ENCODE data around the gene OPRL1. TPM values are rescaled to one million over a fixed set of nuclear protein-coding genes. Genes with fewer than 3 reads are reported as not detected.

The OPRL1 gene
- total RNA-seq, 1 donor from 2014 or later = 1.9 TPM

- ATAC-seq (peak; percentile 37), DNase-seq (no peak)
- H3K9me3 ChIP-seq = no peaks in the 10 kb centered on the region
- peaks cover 20% of the 10 kb centered on the region for H3K4me1 ChIP-seq
- intact Hi-C loops (cut with DNase I) = no loop called here
- peak overlapping the region; percentile 14 for H3K4me3 ChIP-seq
- TF ChIP-seq CTCF (IDR thresholded peaks at IDR 0.05) = no peak
- H3K36me3 ChIP-seq = no peaks in the 10 kb centered on the region
- peaks cover 35% of the 10 kb centered on the region for H3K27me3 ChIP-seq
- peak overlapping the region; percentile 76 for H3K27ac ChIP-seq
Measured at GRCh38 chr20:64053841-64054661, 25.8 kb upstream of the OPRL1 start.

- Histone ChIP-seq H3K9me3 (no peaks in the 10 kb centered on the region), H3K4me1 (peaks cover 14% of the 10 kb centered on the region), H3K27ac (peak overlapping the region; percentile 75), H3K4me3 (no peak overlapping the region), H3K27me3 (peaks cover 25% of the 10 kb centered on the region), H3K36me3 (no peaks in the 10 kb centered on the region)
- intact Hi-C loops (cut with DNase I) = no loop called here
- TF ChIP-seq CTCF (IDR thresholded peaks at IDR 0.05) = no peak
- DNase-seq (no peak), ATAC-seq (no peak)
Measured at GRCh38 chr20:64055396-64055892, 24.4 kb upstream of the OPRL1 start.

GRCh38 chr20:64055893-64056638 lies 23.8 kb upstream of the OPRL1 start:
- intact Hi-C loops (cut with DNase I) = no loop called here
- H3K9me3 ChIP-seq = no peaks in the 10 kb centered on the region
- ATAC-seq = peak; percentile 5
- no peak for TF ChIP-seq CTCF (IDR thresholded peaks at IDR 0.05)
- DNase-seq = no peak
- peaks cover 14% of the 10 kb centered on the region for H3K4me1 ChIP-seq
- peak overlapping the region; percentile 75 for H3K27ac ChIP-seq
- H3K36me3 ChIP-seq = no peaks in the 10 kb centered on the region
- H3K27me3 ChIP-seq = peaks cover 19% of the 10 kb centered on the region
- H3K4me3 ChIP-seq = peak overlapping the region; percentile 32

GRCh38 chr20:64056639-64056888 lies 23.3 kb upstream of the OPRL1 start:
- Histone ChIP-seq H3K36me3 (no peaks in the 10 kb centered on the region), H3K4me3 (peak overlapping the region; percentile 32), H3K27ac (peak overlapping the region; percentile 52), H3K27me3 (peaks cover 15% of the 10 kb centered on the region), H3K4me1 (peaks cover 14% of the 10 kb centered on the region), H3K9me3 (no peaks in the 10 kb centered on the region)
- ATAC-seq = no peak
- no peak for DNase-seq
- intact Hi-C loops (cut with DNase I) = no loop called here
- no peak for TF ChIP-seq CTCF (IDR thresholded peaks at IDR 0.05)

GRCh38 chr20:64056889-64057627 lies 22.8 kb upstream of the OPRL1 start:
- Histone ChIP-seq H3K4me1 (peaks cover 14% of the 10 kb centered on the region), H3K27me3 (peaks cover 10% of the 10 kb centered on the region), H3K4me3 (peak overlapping the region; percentile 32), H3K9me3 (no peaks in the 10 kb centered on the region), H3K27ac (peak overlapping the region; percentile 52), H3K36me3 (no peaks in the 10 kb centered on the region)
- intact Hi-C loops (cut with DNase I) = no loop called here
- no peak for TF ChIP-seq CTCF (IDR thresholded peaks at IDR 0.05)
- DNase-seq (no peak), ATAC-seq (no peak)

Data from upper lobe of right lung (tissue), 1 donor.